Ectodermal cell (in vitro differentiated cells): ENCODE data around the gene CTRB1.

ENCODE experiments used
- H3K27ac ChIP-seq: 2 replicates; pipeline ENCODE4 v1.7.0; 2013; ENCODE audit warnings: mild to moderate bottlenecking, low read depth, low read length; ENCODE audit not compliant: insufficient read depth, poor library complexity, severe bottlenecking
- H3K27me3 ChIP-seq: 2 replicates; pipeline ENCODE4 v1.7.0; 2013; ENCODE audit warnings: mild to moderate bottlenecking, low read length; ENCODE audit not compliant: insufficient read depth, control insufficient read depth, poor library complexity, severe bottlenecking
- H3K36me3 ChIP-seq: one replicate; pipeline ENCODE4 v1.7.0; 2013; ENCODE audit warnings: low read length; ENCODE audit not compliant: control insufficient read depth, insufficient read depth
- H3K4me1 ChIP-seq: one replicate; pipeline ENCODE4 v1.7.0; 2013; ENCODE audit warnings: low read length; ENCODE audit not compliant: control insufficient read depth, insufficient read depth
- H3K4me3 ChIP-seq: 2 replicates; pipeline ENCODE4 v1.7.0; 2013; ENCODE audit warnings: low read depth, low read length, control low read depth; ENCODE audit not compliant: insufficient read depth
- H3K9me3 ChIP-seq: 2 replicates; pipeline ENCODE4 v1.7.0; 2013; ENCODE audit warnings: mild to moderate bottlenecking, low read length, moderate library complexity; ENCODE audit not compliant: control insufficient read depth
- WGBS, 2 experiments: methylation state at CpG; one replicate each; pipeline ENCODE4 v1.1.7; 2013; ENCODE audit warnings: missing lambda C conversion rate in 2 of 2; 5-methylcytosine and 5-hydroxymethylcytosine counted together

The CTRB1 gene

DNA sequence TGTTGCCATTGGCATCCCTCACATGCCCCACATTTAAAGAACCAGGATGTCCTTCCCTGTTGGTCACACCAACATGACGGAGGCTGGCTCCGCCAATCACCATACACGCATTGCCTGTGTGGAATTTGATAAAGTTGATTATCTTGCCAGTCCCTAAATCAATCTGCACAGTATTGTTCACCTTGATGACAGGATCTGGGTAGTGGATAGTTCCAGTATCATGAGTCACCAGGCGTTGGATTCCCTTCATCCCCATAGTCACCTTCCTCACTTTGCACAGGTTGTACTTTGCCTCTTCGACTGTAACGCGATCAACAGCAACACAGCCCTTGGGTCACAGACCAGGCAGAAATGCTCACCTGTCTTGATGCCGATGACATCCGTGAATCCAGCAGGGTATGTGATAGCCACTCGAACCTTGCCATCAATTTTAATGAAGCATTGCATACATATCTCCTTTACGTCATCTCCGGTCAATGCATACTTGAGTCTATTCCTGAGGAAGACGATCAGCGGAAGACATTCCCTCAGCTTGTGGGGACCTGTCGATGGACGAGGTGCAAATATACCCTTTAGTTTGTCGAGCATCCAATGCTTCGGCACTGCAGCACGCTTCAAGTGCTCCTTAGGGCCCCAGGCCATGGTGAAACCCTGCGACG lies 26.1 kb upstream of the CTRB1 start:
- Histone ChIP-seq H3K4me3 (no peak overlapping the region), H3K27ac (no peak overlapping the region), H3K4me1 (no peaks in the 10 kb centered on the region), H3K27me3 (no peaks in the 10 kb centered on the region), H3K9me3 (no peaks in the 10 kb centered on the region), H3K36me3 (no peaks in the 10 kb centered on the region)
- WGBS, 2 experiments: 94 to 95% methylated on average over 21 of the region's 21 CpGs

DNA sequence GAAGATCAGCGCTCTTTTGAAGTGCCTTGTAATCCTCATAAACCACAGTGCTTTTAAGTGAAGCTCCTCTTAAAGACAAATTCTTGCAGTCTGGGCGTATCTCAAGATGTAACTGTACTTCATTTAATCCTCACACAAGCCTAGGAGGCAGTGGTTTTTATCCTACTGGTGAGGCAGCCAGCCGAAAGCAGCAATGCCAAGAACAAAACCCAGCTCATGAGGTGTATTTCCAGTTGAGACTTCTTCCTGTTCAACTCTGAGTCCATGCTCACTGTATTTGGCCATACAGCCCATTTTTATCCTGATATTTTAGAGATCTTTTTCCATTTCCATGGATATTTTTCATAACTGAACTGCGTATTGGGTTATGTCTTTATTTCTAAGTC lies 25.5 kb upstream of the CTRB1 start:
- no peak overlapping the region for H3K4me3 ChIP-seq
- 94 to 95% methylated on average over 4 of the region's 4 CpGs for WGBS, 2 experiments

DNA sequence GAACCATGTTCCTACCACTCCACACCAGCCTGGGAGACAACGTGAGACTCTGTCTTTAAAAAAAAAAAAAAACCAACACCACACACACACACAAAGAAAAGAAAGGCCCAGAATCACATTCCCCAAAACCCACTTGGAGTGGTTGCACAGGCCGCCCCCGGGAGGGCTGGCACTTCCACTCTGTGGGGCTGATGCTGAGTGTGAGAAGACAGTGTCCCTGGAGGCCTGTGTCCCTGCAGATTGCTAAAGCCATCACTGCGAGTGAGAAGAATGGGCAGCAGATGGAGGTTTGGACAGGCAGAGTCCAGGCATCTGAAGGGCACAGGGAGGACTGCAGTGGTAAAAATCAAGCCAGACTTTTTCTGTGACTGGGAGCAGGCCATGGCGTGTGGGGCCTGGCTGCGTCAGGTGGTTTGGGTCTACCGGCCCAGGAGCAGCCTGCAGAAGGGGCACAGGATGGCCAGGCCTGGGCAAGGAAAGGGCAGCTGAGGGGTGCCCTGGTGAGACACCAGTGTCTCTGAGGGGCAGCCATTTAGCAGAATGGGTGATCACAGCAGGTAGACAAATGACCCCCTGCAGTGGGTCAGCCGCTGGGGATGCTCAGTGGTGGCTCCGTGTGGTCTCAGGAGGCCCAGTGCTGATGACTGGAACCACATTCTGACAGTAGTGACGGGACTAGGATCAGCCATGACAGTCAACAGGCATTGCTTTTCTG lies 24.9 kb upstream of the CTRB1 start:
- no peaks in the 10 kb centered on the region for H3K9me3 ChIP-seq
- WGBS, 2 experiments: 91 to 92% methylated on average over 10 of the region's 10 CpGs
- H3K27ac ChIP-seq: no peak overlapping the region
- no peak overlapping the region for H3K4me3 ChIP-seq
- no peaks in the 10 kb centered on the region for H3K27me3 ChIP-seq
- no peaks in the 10 kb centered on the region for H3K4me1 ChIP-seq
- no peaks in the 10 kb centered on the region for H3K36me3 ChIP-seq

More for the DNA sequence above, 25.5 kb upstream of the CTRB1 start:
- no peaks in the 10 kb centered on the region for H3K9me3 ChIP-seq
- no peaks in the 10 kb centered on the region for H3K27me3 ChIP-seq
- H3K4me1 ChIP-seq: no peaks in the 10 kb centered on the region
- H3K27ac ChIP-seq: no peak overlapping the region
- no peaks in the 10 kb centered on the region for H3K36me3 ChIP-seq

DNA sequence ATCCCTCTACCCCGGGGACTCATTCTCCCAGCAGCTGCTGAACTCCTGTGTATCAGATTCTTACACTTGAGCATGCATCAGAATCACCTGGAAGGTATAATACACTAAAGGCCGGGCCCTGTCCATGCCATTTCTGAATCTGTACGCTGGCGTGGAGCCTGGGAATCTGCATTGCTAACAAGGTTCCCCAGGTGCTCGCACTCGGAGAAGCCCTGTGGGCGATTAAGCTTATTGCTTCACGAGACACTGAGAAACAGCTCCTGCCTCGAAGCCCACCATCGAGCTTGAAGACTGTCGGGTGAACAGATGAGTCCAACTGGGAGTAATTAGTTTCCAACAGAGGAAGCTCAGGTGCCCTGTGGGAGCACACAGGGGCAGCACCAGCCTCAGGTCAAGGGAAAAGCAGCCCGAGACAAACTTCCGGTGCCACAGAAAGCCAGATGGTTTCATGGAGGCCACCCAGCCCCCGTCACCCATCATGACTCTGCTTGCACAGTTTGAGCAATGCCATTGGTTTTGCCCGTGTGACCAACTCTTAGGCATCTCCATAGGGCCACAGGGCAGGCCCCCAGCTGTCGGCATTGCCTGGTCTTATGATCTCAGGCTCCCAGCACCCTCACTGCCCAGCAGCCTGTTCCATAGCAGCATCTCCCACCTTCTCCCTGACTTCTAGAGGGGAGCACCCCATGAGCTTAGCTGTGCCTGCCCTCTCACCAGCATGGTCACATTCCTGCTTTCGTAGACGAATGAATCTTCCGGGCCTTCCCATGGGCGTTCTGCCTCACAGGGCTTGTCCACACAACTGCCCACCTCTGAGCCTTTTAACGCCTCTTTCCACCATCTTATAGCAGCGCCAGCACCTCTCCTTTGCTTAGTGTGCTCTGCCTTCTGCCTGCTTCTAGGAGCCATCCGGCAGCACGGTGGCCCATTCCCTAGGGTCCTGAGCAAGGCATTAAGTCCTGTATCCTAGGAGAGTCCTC lies 22.7 kb upstream of the CTRB1 start:
- no peaks in the 10 kb centered on the region for H3K36me3 ChIP-seq

DNA sequence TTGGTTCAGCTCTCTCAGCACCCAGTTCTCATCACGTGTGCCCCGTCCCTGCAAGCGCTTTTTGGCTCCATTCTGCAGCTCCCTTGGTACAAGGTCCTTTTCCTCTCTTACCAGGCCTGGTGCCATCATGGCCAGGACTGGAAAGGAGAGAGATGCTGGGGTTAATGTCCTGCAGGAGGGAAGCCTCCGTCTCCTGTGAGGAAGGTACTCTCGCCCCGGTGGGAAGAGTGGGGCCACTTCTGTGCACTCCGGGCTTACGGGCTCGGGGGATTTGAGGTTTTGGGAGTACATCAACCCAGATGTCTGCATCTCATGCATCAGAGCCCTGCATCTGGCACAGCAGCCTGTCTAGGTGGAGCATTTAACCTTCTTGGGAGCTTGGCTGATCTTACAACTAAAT lies 22.0 kb upstream of the CTRB1 start:
- Histone ChIP-seq H3K27me3 (no peaks in the 10 kb centered on the region), H3K4me3 (no peak overlapping the region), H3K27ac (no peak overlapping the region), H3K36me3 (no peaks in the 10 kb centered on the region), H3K9me3 (no peaks in the 10 kb centered on the region), H3K4me1 (no peaks in the 10 kb centered on the region)
- WGBS, 2 experiments: 81 to 83% methylated on average over 9 of the region's 9 CpGs

More for the DNA sequence above, 22.7 kb upstream of the CTRB1 start:
- H3K4me3 ChIP-seq: no peak overlapping the region
- no peaks in the 10 kb centered on the region for H3K27me3 ChIP-seq
- no peaks in the 10 kb centered on the region for H3K4me1 ChIP-seq
- whole genome bisulfite sequencing, 2 experiments: 89 to 90% methylated on average over 24 of the region's 24 CpGs
- H3K27ac ChIP-seq: no peak overlapping the region
- H3K9me3 ChIP-seq: no peaks in the 10 kb centered on the region

DNA sequence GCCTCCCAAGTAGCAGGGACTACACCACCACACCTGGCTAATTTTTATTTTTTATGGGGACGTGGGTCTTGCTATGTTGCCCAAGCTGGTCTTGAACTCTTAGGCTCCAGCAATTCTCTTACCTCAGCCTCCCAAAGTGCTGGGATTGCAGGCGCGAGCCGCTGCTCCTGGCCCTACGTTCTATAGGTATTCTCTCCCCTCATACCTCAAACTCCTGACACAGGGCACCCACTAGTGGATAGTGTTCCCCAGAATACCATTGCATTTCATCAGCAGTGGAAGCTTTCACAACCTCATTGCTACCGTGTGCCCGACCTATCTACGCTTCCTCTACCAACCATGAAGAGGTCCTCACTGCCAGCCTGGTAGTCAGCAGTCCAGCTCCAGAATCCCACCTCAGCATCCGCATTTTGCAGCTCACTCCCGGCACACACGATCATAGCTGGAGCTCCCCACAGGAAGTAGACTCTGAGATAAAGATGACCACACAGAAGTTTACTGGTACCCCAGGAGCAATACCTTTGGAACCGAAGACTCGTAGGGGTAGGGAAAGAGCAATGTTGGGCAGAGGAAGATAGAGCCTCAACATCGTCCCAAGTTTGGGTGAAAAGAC lies 21.2 kb upstream of the CTRB1 start:
- H3K27ac ChIP-seq: no peak overlapping the region
- 83 to 88% methylated on average over 14 of the region's 14 CpGs for WGBS, 2 experiments
- no peaks in the 10 kb centered on the region for H3K4me1 ChIP-seq
- H3K36me3 ChIP-seq: no peaks in the 10 kb centered on the region
- no peaks in the 10 kb centered on the region for H3K27me3 ChIP-seq
- H3K4me3 ChIP-seq: no peak overlapping the region
- no peaks in the 10 kb centered on the region for H3K9me3 ChIP-seq

DNA sequence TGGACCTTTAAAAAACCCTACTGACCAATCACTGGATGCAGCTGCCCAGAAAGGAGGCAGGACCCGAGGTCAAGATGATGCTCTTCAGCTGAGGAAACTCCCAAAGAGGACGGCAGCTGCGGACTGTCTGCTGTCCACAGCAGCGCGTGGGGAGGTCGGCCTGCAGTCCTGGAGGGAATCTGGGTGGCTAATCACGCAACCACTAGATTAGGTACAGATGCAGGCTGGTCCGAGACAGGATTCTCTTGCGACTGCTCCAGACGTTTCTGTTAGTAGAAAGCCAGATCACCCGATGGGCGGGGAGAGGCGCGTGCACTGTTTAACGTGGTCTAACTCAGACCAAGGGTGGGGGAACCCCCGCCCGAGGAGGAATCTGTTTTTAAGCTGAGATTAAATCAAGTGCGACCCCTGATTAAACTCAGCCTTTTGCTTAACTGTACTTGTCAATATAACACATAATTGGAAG lies 20.6 kb upstream of the CTRB1 start:
- no peaks in the 10 kb centered on the region for H3K4me1 ChIP-seq
- H3K9me3 ChIP-seq: no peaks in the 10 kb centered on the region
- no peak overlapping the region for H3K4me3 ChIP-seq
- no peak overlapping the region for H3K27ac ChIP-seq
- no peaks in the 10 kb centered on the region for H3K36me3 ChIP-seq
- WGBS, 2 experiments: 86 to 88% methylated on average over 18 of the region's 18 CpGs
- no peaks in the 10 kb centered on the region for H3K27me3 ChIP-seq

DNA sequence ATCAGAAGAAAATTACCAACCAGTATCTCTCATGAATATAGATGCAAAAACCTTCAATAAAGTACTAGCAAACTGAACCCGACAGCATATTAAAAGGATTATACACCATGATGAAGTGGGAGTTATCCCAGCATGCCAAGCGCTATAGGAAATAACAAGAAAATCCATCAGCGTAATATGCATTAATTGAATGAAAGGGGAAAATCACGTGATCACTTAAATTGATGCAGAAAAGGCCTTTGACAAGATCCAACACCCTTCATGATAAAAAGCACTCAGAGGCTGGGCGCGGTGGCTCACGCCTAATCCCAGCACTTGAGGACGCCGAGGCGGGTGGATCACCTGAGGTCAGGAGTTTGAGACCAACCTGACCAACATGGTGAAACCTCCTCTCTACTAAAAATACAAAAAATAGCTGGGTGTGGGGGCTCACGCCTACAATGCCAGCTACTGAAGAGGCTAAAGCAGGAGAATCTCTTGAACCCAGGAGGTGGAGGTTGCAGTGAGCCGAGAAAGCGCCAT lies 16.7 kb upstream of the CTRB1 start:
- H3K9me3 ChIP-seq: no peaks in the 10 kb centered on the region

DNA sequence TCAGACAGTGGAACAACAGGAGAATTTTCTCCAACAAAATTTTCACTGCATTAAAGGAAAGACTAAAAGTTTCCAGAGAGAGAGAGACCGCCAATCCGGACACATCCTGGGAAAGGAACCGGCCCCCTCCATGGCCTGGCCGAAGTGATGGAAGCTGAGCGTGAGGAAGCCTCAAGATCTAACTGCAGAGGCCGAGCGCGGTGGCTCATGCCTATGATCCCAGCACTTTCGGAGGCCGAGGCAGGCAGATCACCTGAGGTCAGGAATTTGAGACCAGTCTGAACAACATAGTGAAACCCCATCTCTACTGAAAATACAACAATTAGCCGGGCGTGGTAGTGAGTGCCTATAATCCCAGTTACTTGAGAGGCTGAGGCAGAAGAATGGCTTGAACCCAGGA lies 15.7 kb upstream of the CTRB1 start:
- H3K27me3 ChIP-seq: no peaks in the 10 kb centered on the region
- WGBS, 2 experiments: 93% methylated on average over 12 of the region's 12 CpGs
- no peak overlapping the region for H3K4me3 ChIP-seq
- no peaks in the 10 kb centered on the region for H3K9me3 ChIP-seq
- no peaks in the 10 kb centered on the region for H3K36me3 ChIP-seq
- no peak overlapping the region for H3K27ac ChIP-seq
- no peaks in the 10 kb centered on the region for H3K4me1 ChIP-seq

More for the DNA sequence above, 16.7 kb upstream of the CTRB1 start:
- WGBS, 2 experiments: 82 to 88% methylated on average over 13 of the region's 13 CpGs
- Histone ChIP-seq H3K27ac (no peak overlapping the region), H3K27me3 (no peaks in the 10 kb centered on the region), H3K4me3 (no peak overlapping the region), H3K4me1 (no peaks in the 10 kb centered on the region), H3K36me3 (no peaks in the 10 kb centered on the region)
